ENCODE data around the gene N4BP2L2. TPM values are rescaled to one million over a fixed set of nuclear protein-coding genes. Genes with fewer than 3 reads are reported as not detected.

The N4BP2L2 gene
- total and polyA plus RNA-seq, 7 donors: 22.0 to 232 (median 160) TPM

- intact Hi-C loops (cut with DNase I): no loop called here
- 95 to 97% methylated on average over 2 of the region's 2 CpGs for WGBS, 2 donors
- H3K27me3 ChIP-seq: no peaks in the 10 kb centered on the region
- TF ChIP-seq CTCF (IDR thresholded peaks at IDR 0.05): no peak
- no peak for TF ChIP-seq POLR2AphosphoS5 (IDR thresholded peaks at IDR 0.05)
- no peak for TF ChIP-seq EP300 (IDR thresholded peaks at IDR 0.05)
- TF ChIP-seq POLR2A (IDR thresholded peaks at IDR 0.05): no peak
- peaks cover 0 to 10% (median 0%) of the 10 kb centered on the region in 4 donors for H3K36me3 ChIP-seq
- no peak overlapping the region for H3K27ac ChIP-seq
- peaks cover 0 to 6% (median 0%) of the 10 kb centered on the region in 4 donors for H3K4me1 ChIP-seq
- H3K9me3 ChIP-seq: no peaks in the 10 kb centered on the region
- DNase-seq: no peak
- no peak overlapping the region for H3K4me3 ChIP-seq
Observed at GRCh38 chr13:32419862-32420261, 118.7 kb downstream of the N4BP2L2 start.

GRCh38 chr13:32417995-32418394 lies 120.6 kb downstream of the N4BP2L2 start:
- no peak for DNase-seq
- no peak overlapping the region for H3K27ac ChIP-seq
- H3K9me3 ChIP-seq: no peaks in the 10 kb centered on the region
- no peak for TF ChIP-seq CTCF (IDR thresholded peaks at IDR 0.05)
- TF ChIP-seq POLR2A (IDR thresholded peaks at IDR 0.05): no peak
- no peak for TF ChIP-seq EP300 (IDR thresholded peaks at IDR 0.05)
- H3K4me3 ChIP-seq: no peak overlapping the region
- H3K4me1 ChIP-seq: no peaks in the 10 kb centered on the region
- no peaks in the 10 kb centered on the region for H3K27me3 ChIP-seq
- peaks cover 0 to 10% (median 0%) of the 10 kb centered on the region in 4 donors for H3K36me3 ChIP-seq
- WGBS, 2 donors: 94 to 99% methylated on average over 1 of the region's 1 CpG
- intact Hi-C loops (cut with DNase I): no loop called here

- no peak overlapping the region for H3K4me3 ChIP-seq
- H3K27me3 ChIP-seq: no peaks in the 10 kb centered on the region
- peaks cover 0 to 4% (median 0%) of the 10 kb centered on the region in 4 donors for H3K36me3 ChIP-seq
- H3K9me3 ChIP-seq: no peaks in the 10 kb centered on the region
- no peak overlapping the region for H3K27ac ChIP-seq
- DNase-seq: no peak
- H3K4me1 ChIP-seq: peaks cover 0 to 3% (median 0%) of the 10 kb centered on the region in 4 donors
- intact Hi-C loops (cut with DNase I): no loop called here
- peak in 1 of 4 experiments; percentile 15 for TF ChIP-seq CTCF (IDR thresholded peaks at IDR 0.05)
- no peak for TF ChIP-seq POLR2A (IDR thresholded peaks at IDR 0.05)
- TF ChIP-seq POLR2AphosphoS5 (IDR thresholded peaks at IDR 0.05): no peak
- TF ChIP-seq EP300 (IDR thresholded peaks at IDR 0.05): no peak
Observed at GRCh38 chr13:32415019-32415418, 123.6 kb downstream of the N4BP2L2 start.

- 19 to 63% methylated on average over 2 of the region's 2 CpGs for WGBS, 2 donors
- no peak overlapping the region for H3K27ac ChIP-seq
- no peaks in the 10 kb centered on the region for H3K27me3 ChIP-seq
- no peaks in the 10 kb centered on the region for H3K36me3 ChIP-seq
- TF ChIP-seq CTCF (IDR thresholded peaks at IDR 0.05): no peak
- no peak for TF ChIP-seq POLR2A (IDR thresholded peaks at IDR 0.05)
- TF ChIP-seq POLR2AphosphoS5 (IDR thresholded peaks at IDR 0.05): no peak
- no peak for TF ChIP-seq EP300 (IDR thresholded peaks at IDR 0.05)
- DNase-seq: no peak
- H3K9me3 ChIP-seq: no peaks in the 10 kb centered on the region
- intact Hi-C loops (cut with DNase I): no loop called here
- peaks cover 0 to 4% (median 0%) of the 10 kb centered on the region in 4 donors for H3K4me1 ChIP-seq
- H3K4me3 ChIP-seq: no peak overlapping the region
Observed at GRCh38 chr13:32414580-32414979, 124.0 kb downstream of the N4BP2L2 start.

- Histone ChIP-seq H3K4me3 (no peak overlapping the region), H3K27me3 (no peaks in the 10 kb centered on the region), H3K36me3 (no peaks in the 10 kb centered on the region), H3K4me1 (peaks cover 0 to 7% (median 2%) of the 10 kb centered on the region in 4 donors), H3K9me3 (no peaks in the 10 kb centered on the region), H3K27ac (no peak overlapping the region)
- intact Hi-C loops (cut with DNase I): no loop called here
- WGBS, 2 donors: 93 to 97% methylated on average over 3 of the region's 3 CpGs
- TF ChIP-seq POLR2A (IDR thresholded peaks at IDR 0.05): no peak
- no peak for TF ChIP-seq EP300 (IDR thresholded peaks at IDR 0.05)
- TF ChIP-seq CTCF (IDR thresholded peaks at IDR 0.05): no peak
- no peak for TF ChIP-seq POLR2AphosphoS5 (IDR thresholded peaks at IDR 0.05)
- DNase-seq: no peak
Observed at GRCh38 chr13:32413284-32413683, 125.3 kb downstream of the N4BP2L2 start.
